Cardiac fibroblast (primary cell): ENCODE results near the gene TTC28.

Experiments
- DNase-seq, 2 donors: peaks; one replicate each; pipeline versions ENCODE4 v3.0.0 to v3.0.0-alpha.2; 2010; ENCODE audit warnings: low read depth in 2 of 2
- H3K4me3 ChIP-seq, 2 donors: replicated peaks in 1 of 2; 1 replicate in 1 of 2; 2 replicates in 1 of 2; pipeline ENCODE4 v1.5.1; 2011; ENCODE audit warnings: low read depth in 2 of 2, low read length in 2 of 2, mild to moderate bottlenecking in 2 of 2, moderate library complexity in 1 of 2
- CTCF ChIP-seq: IDR thresholded peaks from one replicate; pipeline ENCODE4 v1.5.1; 2011; ENCODE audit warnings: low read depth, mild to moderate bottlenecking, low read length, inconsistent platforms

The TTC28 gene

GRCh38 chr22:28237112-28237511 lies 442.5 kb downstream of the TTC28 start:
- TF ChIP-seq CTCF, result no peak
- H3K4me3 ChIP-seq, result no peak overlapping the region
- DNase-seq, result peak; percentile 32 to 67

- no peak for TF ChIP-seq CTCF
- DNase-seq, result no peak
- no peak overlapping the region for H3K4me3 ChIP-seq
Measured at GRCh38 chr22:28232204-28232603, 447.4 kb downstream of the TTC28 start.

- TF ChIP-seq CTCF, result no peak
- peak; percentile 47 to 54 for DNase-seq
- H3K4me3 ChIP-seq, result no peak overlapping the region
Measured at GRCh38 chr22:28231441-28231840, 448.2 kb downstream of the TTC28 start.

DNA sequence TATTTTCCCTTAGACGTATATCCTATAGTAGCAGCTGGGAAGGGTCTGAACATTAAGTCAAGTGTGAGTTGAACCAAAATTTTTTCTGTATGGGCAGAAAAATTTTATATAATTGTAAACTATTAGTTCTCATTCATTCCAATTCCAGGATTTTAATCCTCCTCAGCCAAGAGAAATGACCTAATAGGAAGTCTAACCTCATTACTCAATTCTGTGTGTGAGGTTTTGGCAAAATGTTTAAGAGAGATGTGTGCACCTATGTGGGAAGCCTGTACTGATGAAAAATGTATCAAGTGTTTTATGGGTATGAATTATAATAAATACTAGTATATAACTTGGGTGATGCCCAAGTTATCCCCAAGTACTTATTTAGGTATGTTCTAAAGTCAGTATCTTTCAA lies 449.0 kb downstream of the TTC28 start:
- no peak overlapping the region for H3K4me3 ChIP-seq
- peak; percentile 39 to 46 for DNase-seq
- no peak for TF ChIP-seq CTCF

DNA sequence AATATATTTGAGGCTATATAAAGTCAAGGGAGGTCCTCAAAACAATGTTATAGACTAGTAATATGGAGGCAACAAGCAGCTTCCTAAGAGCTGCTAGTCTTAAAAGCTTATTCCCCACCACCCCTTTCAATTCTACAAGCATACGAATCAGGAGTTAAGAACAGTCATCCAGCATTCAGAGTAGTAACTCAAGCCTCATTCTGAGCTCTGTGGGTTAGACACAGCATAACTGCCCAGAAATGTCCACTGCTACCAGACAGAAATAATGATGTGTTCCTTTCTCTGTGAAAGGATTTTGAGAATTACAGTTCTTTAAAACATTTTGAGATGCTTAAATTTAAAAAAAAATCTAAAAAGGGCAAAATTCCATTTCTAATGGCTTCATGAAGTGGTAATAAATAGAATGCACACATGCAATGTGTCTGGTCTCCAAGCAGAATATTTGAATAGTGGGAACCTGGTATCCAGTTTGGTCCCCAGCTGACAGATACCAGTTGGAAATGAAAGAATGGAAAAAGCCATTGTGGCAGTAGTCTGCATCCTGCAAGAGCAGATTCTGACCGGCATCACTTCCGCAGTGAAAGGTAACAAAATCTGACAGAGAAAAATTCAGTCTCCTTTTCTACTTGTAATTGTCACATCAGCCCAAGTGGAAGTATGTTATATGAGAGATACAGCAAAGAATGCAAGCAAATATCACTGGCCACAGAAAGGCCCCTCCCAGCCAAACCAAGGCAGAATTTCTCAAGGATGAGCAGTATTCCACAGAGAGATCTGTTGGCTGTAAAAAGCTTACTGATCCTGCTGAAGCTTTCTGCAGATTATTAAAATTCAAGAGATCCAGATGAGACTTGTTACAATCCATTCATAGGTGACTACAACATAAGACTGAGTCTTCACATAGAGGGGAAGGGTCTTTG lies 449.8 kb downstream of the TTC28 start:
- peak; percentile 44 to 77 for DNase-seq
- no peak for TF ChIP-seq CTCF
- no peak overlapping the region for H3K4me3 ChIP-seq

- peak in 1 of 2 donors; percentile 13 for DNase-seq
- TF ChIP-seq CTCF, result no peak
- no peak overlapping the region for H3K4me3 ChIP-seq
Measured at GRCh38 chr22:28223826-28224225, 455.8 kb downstream of the TTC28 start.
